ENCODE measurements around the gene OR2V1.

DNA sequence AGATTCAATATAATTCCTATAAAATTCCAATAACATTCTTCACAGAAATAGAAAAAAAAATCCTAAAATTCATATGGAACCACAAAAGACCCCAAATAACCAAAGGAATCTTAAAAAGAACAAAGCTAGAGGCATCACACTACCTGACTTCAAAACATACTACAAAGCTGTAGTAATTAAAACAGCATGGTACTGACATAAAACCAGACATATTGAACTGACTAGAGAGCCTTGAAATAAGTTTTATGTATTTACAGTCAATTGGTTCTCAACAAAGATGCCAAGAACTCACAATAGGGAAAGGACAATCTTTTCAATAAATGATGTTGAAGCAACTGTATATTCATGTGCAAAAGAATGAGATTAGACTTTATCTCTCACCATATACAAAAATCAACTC, 54.0 kb downstream of the OR2V1 start:
- TF ChIP-seq, protein P1, sequence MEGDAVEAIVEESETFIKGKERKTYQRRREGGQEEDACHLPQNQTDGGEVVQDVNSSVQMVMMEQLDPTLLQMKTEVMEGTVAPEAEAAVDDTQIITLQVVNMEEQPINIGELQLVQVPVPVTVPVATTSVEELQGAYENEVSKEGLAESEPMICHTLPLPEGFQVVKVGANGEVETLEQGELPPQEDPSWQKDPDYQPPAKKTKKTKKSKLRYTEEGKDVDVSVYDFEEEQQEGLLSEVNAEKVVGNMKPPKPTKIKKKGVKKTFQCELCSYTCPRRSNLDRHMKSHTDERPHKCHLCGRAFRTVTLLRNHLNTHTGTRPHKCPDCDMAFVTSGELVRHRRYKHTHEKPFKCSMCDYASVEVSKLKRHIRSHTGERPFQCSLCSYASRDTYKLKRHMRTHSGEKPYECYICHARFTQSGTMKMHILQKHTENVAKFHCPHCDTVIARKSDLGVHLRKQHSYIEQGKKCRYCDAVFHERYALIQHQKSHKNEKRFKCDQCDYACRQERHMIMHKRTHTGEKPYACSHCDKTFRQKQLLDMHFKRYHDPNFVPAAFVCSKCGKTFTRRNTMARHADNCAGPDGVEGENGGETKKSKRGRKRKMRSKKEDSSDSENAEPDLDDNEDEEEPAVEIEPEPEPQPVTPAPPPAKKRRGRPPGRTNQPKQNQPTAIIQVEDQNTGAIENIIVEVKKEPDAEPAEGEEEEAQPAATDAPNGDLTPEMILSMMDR (optimal IDR thresholded peaks at IDR 0.05 in 1 of 3, IDR thresholded peaks at IDR 0.05 in 1 of 3, conservative IDR thresholded peaks at IDR 0.05 in 1 of 3; ENCODE audit: extremely low read depth in 1 of 3, insufficient read depth in 2 of 3, low read length in 3 of 3): no peak
- TF ChIP-seq EZH2 (IDR thresholded peaks at IDR 0.05; ENCODE audit: low read length): no peak

Measured in keratinocyte (primary cell).